ENCODE data around the gene FANCC. TPM values are rescaled to one million over a fixed set of nuclear protein-coding genes. Genes with fewer than 3 reads are reported as not detected.

The FANCC gene
- total and polyA plus RNA-seq, 2 of the 13 experiments (the other 11 are each of a cell fraction or from before 2014, with no cell fraction given), result 7.4 to 8.6 TPM

GRCh38 chr9:95143591-95144561 lies 173.6 kb downstream of the FANCC start (continued):
- TF ChIP-seq THAP9 (CRISPR knock-in tag; IDR thresholded peaks at IDR 0.05; ENCODE audit: borderline replicate concordance), result peak; percentile 31; the same call in 1 of the 2 replicates
- TF ChIP-seq, protein P1, sequence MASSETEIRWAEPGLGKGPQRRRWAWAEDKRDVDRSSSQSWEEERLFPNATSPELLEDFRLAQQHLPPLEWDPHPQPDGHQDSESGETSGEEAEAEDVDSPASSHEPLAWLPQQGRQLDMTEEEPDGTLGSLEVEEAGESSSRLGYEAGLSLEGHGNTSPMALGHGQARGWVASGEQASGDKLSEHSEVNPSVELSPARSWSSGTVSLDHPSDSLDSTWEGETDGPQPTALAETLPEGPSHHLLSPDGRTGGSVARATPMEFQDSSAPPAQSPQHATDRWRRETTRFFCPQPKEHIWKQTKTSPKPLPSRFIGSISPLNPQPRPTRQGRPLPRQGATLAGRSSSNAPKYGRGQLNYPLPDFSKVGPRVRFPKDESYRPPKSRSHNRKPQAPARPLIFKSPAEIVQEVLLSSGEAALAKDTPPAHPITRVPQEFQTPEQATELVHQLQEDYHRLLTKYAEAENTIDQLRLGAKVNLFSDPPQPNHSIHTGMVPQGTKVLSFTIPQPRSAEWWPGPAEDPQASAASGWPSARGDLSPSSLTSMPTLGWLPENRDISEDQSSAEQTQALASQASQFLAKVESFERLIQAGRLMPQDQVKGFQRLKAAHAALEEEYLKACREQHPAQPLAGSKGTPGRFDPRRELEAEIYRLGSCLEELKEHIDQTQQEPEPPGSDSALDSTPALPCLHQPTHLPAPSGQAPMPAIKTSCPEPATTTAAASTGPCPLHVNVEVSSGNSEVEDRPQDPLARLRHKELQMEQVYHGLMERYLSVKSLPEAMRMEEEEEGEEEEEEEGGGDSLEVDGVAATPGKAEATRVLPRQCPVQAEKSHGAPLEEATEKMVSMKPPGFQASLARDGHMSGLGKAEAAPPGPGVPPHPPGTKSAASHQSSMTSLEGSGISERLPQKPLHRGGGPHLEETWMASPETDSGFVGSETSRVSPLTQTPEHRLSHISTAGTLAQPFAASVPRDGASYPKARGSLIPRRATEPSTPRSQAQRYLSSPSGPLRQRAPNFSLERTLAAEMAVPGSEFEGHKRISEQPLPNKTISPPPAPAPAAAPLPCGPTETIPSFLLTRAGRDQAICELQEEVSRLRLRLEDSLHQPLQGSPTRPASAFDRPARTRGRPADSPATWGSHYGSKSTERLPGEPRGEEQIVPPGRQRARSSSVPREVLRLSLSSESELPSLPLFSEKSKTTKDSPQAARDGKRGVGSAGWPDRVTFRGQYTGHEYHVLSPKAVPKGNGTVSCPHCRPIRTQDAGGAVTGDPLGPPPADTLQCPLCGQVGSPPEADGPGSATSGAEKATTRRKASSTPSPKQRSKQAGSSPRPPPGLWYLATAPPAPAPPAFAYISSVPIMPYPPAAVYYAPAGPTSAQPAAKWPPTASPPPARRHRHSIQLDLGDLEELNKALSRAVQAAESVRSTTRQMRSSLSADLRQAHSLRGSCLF (CRISPR knock-in tag; IDR thresholded peaks at IDR 0.05; ENCODE audit: borderline replicate concordance), result no peak
- no peak for TF ChIP-seq ZNF7 (CRISPR knock-in tag; IDR thresholded peaks at IDR 0.05)
- TF ChIP-seq ZNF687 (CRISPR knock-in tag; IDR thresholded peaks at IDR 0.05), result peak; percentile 69
- TF ChIP-seq ZBTB38 (CRISPR knock-in tag; IDR thresholded peaks at IDR 0.05), result peak; percentile 94
- peak; percentile 89 for TF ChIP-seq SALL1 (CRISPR knock-in tag; IDR thresholded peaks at IDR 0.05)
- TF ChIP-seq SMYD3 (CRISPR knock-in tag; IDR thresholded peaks at IDR 0.05), result no peak
- TF ChIP-seq NFATC3 (CRISPR knock-in tag; IDR thresholded peaks at IDR 0.05), result no peak
- TF ChIP-seq ZFP90 (CRISPR knock-in tag; IDR thresholded peaks at IDR 0.05; ENCODE audit: borderline replicate concordance), result no peak
- TF ChIP-seq FOXA3 (CRISPR knock-in tag; IDR thresholded peaks at IDR 0.05), result peak; percentile 88
- no peak for TF ChIP-seq GMEB1 (CRISPR knock-in tag; IDR thresholded peaks at IDR 0.05; ENCODE audit: borderline replicate concordance)
- no peak for TF ChIP-seq HNF4G (IDR thresholded peaks at IDR 0.05; ENCODE audit: borderline replicate concordance, low read depth, low read length)
- no peak for TF ChIP-seq HNF4G (CRISPR knock-in tag; IDR thresholded peaks at IDR 0.05; ENCODE audit: borderline replicate concordance, low read depth)
- no peak for TF ChIP-seq ZNF564 (CRISPR knock-in tag; IDR thresholded peaks at IDR 0.05)
